Uterus (tissue), 4 donors: ENCODE measurements around the gene HES7. TPM values are rescaled to one million over a fixed set of nuclear protein-coding genes. Genes with fewer than 3 reads are reported as not detected.
A peak's percentile ranks its signal among the peaks of the same experiment; 100 is the strongest.
"Not testable (repeated sequence)": the region's sequence is repeated elsewhere in the genome, so short reads cannot be mapped to it uniquely, and the experiment has no call there.

Experiments
- DNase-seq, 2 donors: peaks; one replicate each; pipeline ENCODE4 v3.0.0-alpha.2; 2019 to 2020
- H3K27ac ChIP-seq, 2 donors: fragments of 200-600 bp; sonication (generic); 1 replicate in 1 of 2; 2 replicates in 1 of 2; pipeline ENCODE4 v1.5.1; 2016 to 2018
- H3K27me3 ChIP-seq, 2 donors: fragments of 200-600 bp; sonication (generic); one replicate each; pipeline ENCODE4 v1.5.1; 2018 to 2019; ENCODE audit warnings: control low read depth in 1 of 2
- H3K36me3 ChIP-seq, 2 donors: fragments of 200-600 bp; sonication (generic); one replicate each; pipeline ENCODE4 v1.5.1; 2019; ENCODE audit warnings: control low read depth in 1 of 2
- H3K4me1 ChIP-seq, 2 donors: fragments of 200-600 bp; sonication (generic); one replicate each; pipeline ENCODE4 v1.5.1; 2018 to 2019; ENCODE audit warnings: control low read depth in 1 of 2
- H3K4me3 ChIP-seq, 2 donors: fragments of 200-600 bp; sonication (generic); 1 replicate in 1 of 2; 2 replicates in 1 of 2; pipeline ENCODE4 v1.5.1; 2018 to 2019; ENCODE audit warnings: mild to moderate bottlenecking in 1 of 2
- H3K9me3 ChIP-seq, 2 donors: fragments of 200-600 bp; sonication (generic); one replicate each; pipeline ENCODE4 v1.5.1; 2019; ENCODE audit warnings: control low read depth in 1 of 2
- CTCF ChIP-seq, 4 experiments: fragments of 200-600 bp in 2 of 4; fragments of 450-650 bp in 2 of 4; sonication (generic) in 2 of 4; IDR thresholded peaks; one replicate each; pipeline ENCODE4 v1.5.1; 2016 to 2019; ENCODE audit warnings: antibody characterized with exemption in 4 of 4, mild to moderate bottlenecking in 2 of 4, moderate library complexity in 1 of 4
- POLR2A ChIP-seq, 2 donors: fragments of 450-650 bp; IDR thresholded peaks; one replicate each; pipeline ENCODE4 v1.6.1; 2016; ENCODE audit warnings: antibody characterized with exemption in 2 of 2, mild to moderate bottlenecking in 1 of 2, moderate library complexity in 1 of 2
- intact Hi-C: fragments of 100-400 bp; cut with DNase I; formaldehyde crosslinking; loops from one replicate; pipeline ENCODE4 v1.15.1; 2023; ENCODE audit warnings: low total_unique reads
- total RNA-seq, 4 donors: library from RNA; depleted of rRNA in 3 of 4; stranded (reverse); fragments of >200 nt in 3 of 4; gene quantifications; one replicate each; pipeline versions ENCODE4 v1.1.0 to v1.2.4, GENCODE V29; 2014 to 2023
- donor health status: DM: yes; HTN: yes; CAD: no.

HES7 gene
- total RNA-seq, 4 donors from 2014 or later = 0.61 TPM; not detected in 3

- Histone ChIP-seq H3K36me3 (no peaks in the 10 kb centered on the region), H3K4me1 (peaks cover 0 to 7% of the 10 kb centered on the region in 2 donors), H3K4me3 (no peak overlapping the region), H3K27ac (no peak overlapping the region), H3K27me3 (peaks cover 0 to 4% of the 10 kb centered on the region in 2 donors), H3K9me3 (no peaks in the 10 kb centered on the region)
- no peak for DNase-seq
- intact Hi-C loops = no loop called here
- TF ChIP-seq POLR2A (IDR thresholded peaks at IDR 0.05) (no peak), CTCF (IDR thresholded peaks at IDR 0.05) (no peak)
Measured at GRCh38 chr17:8082292-8082691, 41.6 kb downstream of the HES7 start.

GRCh38 chr17:8081876-8082275 lies 42.0 kb downstream of the HES7 start:
- Histone ChIP-seq H3K36me3 (no peaks in the 10 kb centered on the region), H3K4me1 (peaks cover 0 to 7% of the 10 kb centered on the region in 2 donors), H3K4me3 (no peak overlapping the region), H3K9me3 (no peaks in the 10 kb centered on the region), H3K27me3 (peaks cover 0 to 4% of the 10 kb centered on the region in 2 donors), H3K27ac (no peak overlapping the region)
- intact Hi-C loops = no loop called here
- TF ChIP-seq POLR2A (IDR thresholded peaks at IDR 0.05) (no peak), CTCF (IDR thresholded peaks at IDR 0.05) (no peak)
- no peak for DNase-seq

GRCh38 chr17:8080799-8081219 lies 43.1 kb downstream of the HES7 start:
- Histone ChIP-seq H3K27ac (no peak overlapping the region), H3K27me3 (peaks cover 0 to 4% of the 10 kb centered on the region in 2 donors), H3K36me3 (no peaks in the 10 kb centered on the region), H3K4me3 (no peak overlapping the region), H3K4me1 (peaks cover 0 to 7% of the 10 kb centered on the region in 2 donors), H3K9me3 (no peaks in the 10 kb centered on the region)
- intact Hi-C loops = no loop called here
- TF ChIP-seq CTCF (IDR thresholded peaks at IDR 0.05) = no peak
- no peak for TF ChIP-seq POLR2A (IDR thresholded peaks at IDR 0.05)
- DNase-seq = no peak

- Histone ChIP-seq H3K27me3 (peaks cover 0 to 7% of the 10 kb centered on the region in 2 donors), H3K9me3 (no peaks in the 10 kb centered on the region), H3K4me1 (peaks cover 0 to 7% of the 10 kb centered on the region in 2 donors), H3K27ac (no peak overlapping the region), H3K36me3 (no peaks in the 10 kb centered on the region), H3K4me3 (peak overlapping the region in 1 of 2 donors; percentile 15)
- intact Hi-C loops = no loop called here
- TF ChIP-seq POLR2A (IDR thresholded peaks at IDR 0.05) = no peak
- TF ChIP-seq CTCF (IDR thresholded peaks at IDR 0.05) = no peak
- no peak for DNase-seq
Measured at GRCh38 chr17:8080208-8080798, 43.6 kb downstream of the HES7 start.

GRCh38 chr17:8079291-8080207 lies 44.4 kb downstream of the HES7 start:
- peak overlapping the region; percentile 15 to 31 for H3K4me3 ChIP-seq
- peak in 1 of 2 donors; percentile 12 for TF ChIP-seq POLR2A (IDR thresholded peaks at IDR 0.05)
- peak; percentile 76 to 93 (median 86) for TF ChIP-seq CTCF (IDR thresholded peaks at IDR 0.05)
- H3K36me3 ChIP-seq = no peaks in the 10 kb centered on the region
- H3K27me3 ChIP-seq = peaks cover 0 to 15% of the 10 kb centered on the region in 2 donors
- DNase-seq = peak; percentile 61 to 73
- H3K4me1 ChIP-seq = peaks cover 0 to 7% of the 10 kb centered on the region in 2 donors
- intact Hi-C loops = loop anchor here (10.0 kb wide), 1 partner anchor 225 kb away; no protein-coding TSS in a partner anchor
- H3K9me3 ChIP-seq = no peaks in the 10 kb centered on the region
- no peak overlapping the region for H3K27ac ChIP-seq

GRCh38 chr17:8077939-8078338 lies 46.0 kb downstream of the HES7 start:
- intact Hi-C loops = loop anchor here (10.0 kb wide), 1 partner anchor 227 kb away; no protein-coding TSS in a partner anchor
- DNase-seq, H3K4me1 ChIP-seq, H3K4me3 ChIP-seq, H3K36me3 ChIP-seq, H3K9me3 ChIP-seq, H3K27ac ChIP-seq: not testable (repeated sequence)
- peaks cover 7 to 24% of the 10 kb centered on the region in 2 donors for H3K27me3 ChIP-seq
